ENCODE results near the gene GRIPAP1. TPM values are rescaled to one million over a fixed set of nuclear protein-coding genes. Genes with fewer than 3 reads are reported as not detected.

GRIPAP1 gene
- total RNA-seq, 1 donor, result 15.6 TPM

GRCh38 chrX:48927736-48928382 is 74.2 kb downstream of the GRIPAP1 start:
- Histone ChIP-seq H2AFZ (ENCODE audit: low read length) (no peak overlapping the region), H3K79me2 (ENCODE audit: insufficient read depth, low read length) (peaks cover 3% of the 10 kb centered on the region), H3K4me3 (ENCODE audit: insufficient read depth, low read length) (no peak overlapping the region), H4K20me1 (ENCODE audit: insufficient read depth, low read length) (peaks cover 4% of the 10 kb centered on the region), H3K4me1 (ENCODE audit: insufficient read depth, low read length) (no peaks in the 10 kb centered on the region), H3K9me3 (ENCODE audit: low read depth, low read length) (no peaks in the 10 kb centered on the region), H3K36me3 (ENCODE audit: insufficient read depth, low read length) (peaks cover 21% of the 10 kb centered on the region), H3K27ac (ENCODE audit: low read depth, low read length) (no peak overlapping the region), H3K4me2 (ENCODE audit: insufficient read depth, low read length) (no peak overlapping the region), H3K27me3 (ENCODE audit: insufficient read depth, low read length) (no peaks in the 10 kb centered on the region)
- no peak for DNase-seq (ENCODE audit: insufficient read length, low spot score, missing footprints)
- TF ChIP-seq, protein P1, sequence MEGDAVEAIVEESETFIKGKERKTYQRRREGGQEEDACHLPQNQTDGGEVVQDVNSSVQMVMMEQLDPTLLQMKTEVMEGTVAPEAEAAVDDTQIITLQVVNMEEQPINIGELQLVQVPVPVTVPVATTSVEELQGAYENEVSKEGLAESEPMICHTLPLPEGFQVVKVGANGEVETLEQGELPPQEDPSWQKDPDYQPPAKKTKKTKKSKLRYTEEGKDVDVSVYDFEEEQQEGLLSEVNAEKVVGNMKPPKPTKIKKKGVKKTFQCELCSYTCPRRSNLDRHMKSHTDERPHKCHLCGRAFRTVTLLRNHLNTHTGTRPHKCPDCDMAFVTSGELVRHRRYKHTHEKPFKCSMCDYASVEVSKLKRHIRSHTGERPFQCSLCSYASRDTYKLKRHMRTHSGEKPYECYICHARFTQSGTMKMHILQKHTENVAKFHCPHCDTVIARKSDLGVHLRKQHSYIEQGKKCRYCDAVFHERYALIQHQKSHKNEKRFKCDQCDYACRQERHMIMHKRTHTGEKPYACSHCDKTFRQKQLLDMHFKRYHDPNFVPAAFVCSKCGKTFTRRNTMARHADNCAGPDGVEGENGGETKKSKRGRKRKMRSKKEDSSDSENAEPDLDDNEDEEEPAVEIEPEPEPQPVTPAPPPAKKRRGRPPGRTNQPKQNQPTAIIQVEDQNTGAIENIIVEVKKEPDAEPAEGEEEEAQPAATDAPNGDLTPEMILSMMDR (IDR thresholded peaks at IDR 0.05; ENCODE audit: extremely low read depth, low read depth, low read length), result no peak

DNA sequence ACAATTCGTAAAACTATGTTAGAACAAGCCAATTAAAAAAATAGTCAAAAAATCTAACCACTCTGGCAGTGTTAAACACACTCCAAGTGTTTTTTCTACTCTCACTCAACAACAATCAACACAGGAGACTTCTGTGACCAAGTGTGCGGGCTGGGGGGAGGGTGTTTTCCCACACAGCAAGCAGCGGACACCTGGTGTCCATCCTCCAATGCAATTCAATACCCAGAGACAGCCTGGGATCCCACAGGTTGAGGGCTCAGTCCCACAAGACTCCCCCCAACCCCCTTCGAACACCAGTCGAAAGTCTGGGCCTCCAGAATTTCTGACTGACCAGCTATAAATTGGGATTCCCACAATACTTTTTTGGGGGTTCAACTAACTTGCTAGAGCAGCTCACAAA is 74.9 kb downstream of the GRIPAP1 start:
- no peaks in the 10 kb centered on the region for H3K9me3 ChIP-seq (ENCODE audit: low read depth, low read length)
- TF ChIP-seq, protein P1 (IDR thresholded peaks at IDR 0.05; ENCODE audit: extremely low read depth, low read depth, low read length), result no peak
- H3K4me3 ChIP-seq (ENCODE audit: insufficient read depth, low read length), result no peak overlapping the region
- peaks cover 21% of the 10 kb centered on the region for H3K36me3 ChIP-seq (ENCODE audit: insufficient read depth, low read length)
- no peak overlapping the region for H2AFZ ChIP-seq (ENCODE audit: low read length)
- H3K27me3 ChIP-seq (ENCODE audit: insufficient read depth, low read length), result no peaks in the 10 kb centered on the region
- peaks cover 3% of the 10 kb centered on the region for H3K79me2 ChIP-seq (ENCODE audit: insufficient read depth, low read length)
- H3K4me1 ChIP-seq (ENCODE audit: insufficient read depth, low read length), result no peaks in the 10 kb centered on the region
- DNase-seq (ENCODE audit: insufficient read length, low spot score, missing footprints), result no peak
- no peak overlapping the region for H3K4me2 ChIP-seq (ENCODE audit: insufficient read depth, low read length)
- H3K27ac ChIP-seq (ENCODE audit: low read depth, low read length), result no peak overlapping the region
- peaks cover 4% of the 10 kb centered on the region for H4K20me1 ChIP-seq (ENCODE audit: insufficient read depth, low read length)

DNA sequence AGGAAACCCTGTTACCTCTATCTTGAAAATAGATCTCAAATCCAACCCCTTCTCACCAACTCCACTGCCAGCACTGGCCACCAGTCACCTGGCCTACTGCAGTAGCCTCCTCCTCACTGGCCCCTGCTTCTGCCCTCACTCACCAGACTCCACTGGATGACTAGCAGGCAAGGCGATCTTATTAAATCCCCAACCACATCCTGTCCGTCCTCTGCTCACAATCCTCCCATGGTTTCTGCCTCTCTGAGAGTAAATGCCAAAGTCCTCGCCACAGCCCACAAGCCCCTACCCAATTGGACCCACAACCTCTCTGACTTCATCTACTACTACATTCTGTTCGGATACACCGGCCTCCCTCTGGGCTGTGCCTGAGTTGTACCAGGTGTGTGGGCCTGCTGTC is 77.8 kb downstream of the GRIPAP1 start:
- Histone ChIP-seq H3K4me2 (ENCODE audit: insufficient read depth, low read length) (no peak overlapping the region), H2AFZ (ENCODE audit: low read length) (no peak overlapping the region)
- DNase-seq (ENCODE audit: insufficient read length, low spot score, missing footprints), result no peak

DNA sequence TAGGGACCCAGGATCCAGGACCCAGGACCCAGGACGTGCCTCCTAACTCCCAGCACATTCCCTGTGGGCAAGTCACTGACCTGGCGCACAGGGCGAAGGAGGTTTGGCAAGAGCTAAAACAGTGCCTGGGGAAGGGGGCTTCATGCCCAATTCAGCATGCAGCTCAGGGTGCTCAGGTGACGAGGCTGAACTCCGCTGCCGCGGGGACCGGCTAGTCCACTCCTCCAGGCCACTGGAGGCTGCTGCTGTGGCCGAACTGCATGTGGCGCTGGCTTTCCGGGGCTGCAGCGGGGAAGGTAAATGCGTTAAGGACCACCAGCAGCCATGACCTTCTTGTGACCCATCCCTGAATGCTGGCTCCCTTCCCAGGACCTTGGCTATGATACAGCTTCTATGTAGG is 78.3 kb downstream of the GRIPAP1 start:
- Histone ChIP-seq H3K36me3 (ENCODE audit: insufficient read depth, low read length) (peaks cover 21% of the 10 kb centered on the region), H3K9me3 (ENCODE audit: low read depth, low read length) (no peaks in the 10 kb centered on the region), H3K27me3 (ENCODE audit: insufficient read depth, low read length) (no peaks in the 10 kb centered on the region), H3K27ac (ENCODE audit: low read depth, low read length) (no peak overlapping the region), H4K20me1 (ENCODE audit: insufficient read depth, low read length) (peaks cover 4% of the 10 kb centered on the region), H3K4me3 (ENCODE audit: insufficient read depth, low read length) (no peak overlapping the region), H2AFZ (ENCODE audit: low read length) (no peak overlapping the region), H3K4me2 (ENCODE audit: insufficient read depth, low read length) (no peak overlapping the region), H3K4me1 (ENCODE audit: insufficient read depth, low read length) (peaks cover 11% of the 10 kb centered on the region), H3K79me2 (ENCODE audit: insufficient read depth, low read length) (peaks cover 3% of the 10 kb centered on the region)
- TF ChIP-seq, protein P1 (IDR thresholded peaks at IDR 0.05; ENCODE audit: extremely low read depth, low read depth, low read length), result no peak
- no peak for DNase-seq (ENCODE audit: insufficient read length, low spot score, missing footprints)

More for the DNA sequence above, 77.8 kb downstream of the GRIPAP1 start:
- H3K27ac ChIP-seq (ENCODE audit: low read depth, low read length), result no peak overlapping the region
- H3K4me1 ChIP-seq (ENCODE audit: insufficient read depth, low read length), result peaks cover 7% of the 10 kb centered on the region
- no peaks in the 10 kb centered on the region for H3K9me3 ChIP-seq (ENCODE audit: low read depth, low read length)
- peaks cover 21% of the 10 kb centered on the region for H3K36me3 ChIP-seq (ENCODE audit: insufficient read depth, low read length)
- no peaks in the 10 kb centered on the region for H3K27me3 ChIP-seq (ENCODE audit: insufficient read depth, low read length)
- TF ChIP-seq, protein P1 (IDR thresholded peaks at IDR 0.05; ENCODE audit: extremely low read depth, low read depth, low read length), result no peak
- H4K20me1 ChIP-seq (ENCODE audit: insufficient read depth, low read length), result peaks cover 4% of the 10 kb centered on the region
- peaks cover 3% of the 10 kb centered on the region for H3K79me2 ChIP-seq (ENCODE audit: insufficient read depth, low read length)
- no peak overlapping the region for H3K4me3 ChIP-seq (ENCODE audit: insufficient read depth, low read length)

Small RNAs within 50 kb of the gene (small RNA-seq; reads per million reads assigned to genes)
- not detected for gene RNU6-722P

Other genes with a start within 250 kb of the GRIPAP1 start
- not detected in 2 replicates for gene GLOD5, start 240.5 kb downstream of the GRIPAP1 start, total RNA-seq
- not detected in 2 replicates for gene GATA1, start 215.7 kb downstream of the GRIPAP1 start, total RNA-seq
- gene HDAC6, start 200.2 kb downstream of the GRIPAP1 start, total RNA-seq, result 30.1 and 30.4 TPM in 2 replicates
- gene ERAS, start 175.8 kb downstream of the GRIPAP1 start, total RNA-seq, result not detected in 2 replicates
- gene PCSK1N, start 166.7 kb downstream of the GRIPAP1 start, total RNA-seq, result not detected in 2 replicates
- 20.6 and 24.2 TPM in 2 replicates for gene TIMM17B, start 104.5 kb downstream of the GRIPAP1 start, total RNA-seq
- gene PQBP1, start 104.3 kb downstream of the GRIPAP1 start, total RNA-seq, result 32.9 and 33.6 TPM in 2 replicates
- gene SLC35A2, start 90.6 kb downstream of the GRIPAP1 start, total RNA-seq, result 15.3 and 15.6 TPM in 2 replicates
- gene PIM2, start 83.2 kb downstream of the GRIPAP1 start, total RNA-seq, result 4.3 and 4.7 TPM in 2 replicates
- gene OTUD5, start 44.7 kb downstream of the GRIPAP1 start, total RNA-seq, result 31.2 and 33.7 TPM in 2 replicates
- 0.29 and 0.36 TPM in 2 replicates for gene KCND1, start 30.4 kb downstream of the GRIPAP1 start, total RNA-seq
- 36.2 and 46.7 TPM in 2 replicates for gene TFE3, start 41.1 kb upstream of the GRIPAP1 start, total RNA-seq
- 1.1 and 1.2 TPM in 2 replicates for gene CCDC120, start 56.7 kb upstream of the GRIPAP1 start, total RNA-seq
- 12.3 and 15.6 TPM in 2 replicates for gene PRAF2, start 71.7 kb upstream of the GRIPAP1 start, total RNA-seq
- gene WDR45, start 77.6 kb upstream of the GRIPAP1 start, total RNA-seq, result 86.5 and 97.5 TPM in 2 replicates
- gene GPKOW, start 121.5 kb upstream of the GRIPAP1 start, total RNA-seq, result 12.4 and 14.1 TPM in 2 replicates
- 1.2 and 1.8 TPM in 2 replicates for gene MAGIX, start 160.5 kb upstream of the GRIPAP1 start, total RNA-seq
- 19.7 and 21.0 TPM in 2 replicates for gene PLP2, start 169.6 kb upstream of the GRIPAP1 start, total RNA-seq
- 6.9 and 7.7 TPM in 2 replicates for gene PRICKLE3, start 184.1 kb upstream of the GRIPAP1 start, total RNA-seq
- gene SYP, start 197.9 kb upstream of the GRIPAP1 start, total RNA-seq, result 0.29 and 0.36 TPM in 2 replicates
- not detected in 2 replicates for gene CACNA1F, start 231.1 kb upstream of the GRIPAP1 start, total RNA-seq
- 13.3 and 15.6 TPM in 2 replicates for gene CCDC22, start 233.2 kb upstream of the GRIPAP1 start, total RNA-seq

All from osteoblast (primary cell).